GM13977 (cell line): ENCODE data around the gene ATG10.

Source experiments
- DNase-seq: peaks from one replicate; pipeline ENCODE4 v3.0.0; 2012; ENCODE audit warnings: low spot score
- CTCF ChIP-seq: IDR thresholded peaks from 2 replicates; pipeline ENCODE4 v1.5.1; 2012; ENCODE audit warnings: mild to moderate bottlenecking, control low read depth; ENCODE audit not compliant: insufficient read depth; ENCODE audit errors: extremely low read depth, missing control alignments
- in situ Hi-C: fragments of 300-500 bp; cut with MboI; formaldehyde crosslinking; loops from one replicate; pipeline ENCODE4 v1.12.0; 2022; ENCODE audit warnings: low sequenced_read_pairs, low pct_unique_long_range_greater_than_20kb, mixed read lengths, inconsistent platforms; ENCODE audit not compliant: unreplicated experiment

ATG10 gene

GRCh38 chr5:82174919-82175219 is 203.0 kb downstream of the ATG10 start:
- no peak for TF ChIP-seq CTCF
- no peak for DNase-seq
- in situ Hi-C loops: loop anchor here (25.0 kb wide), 1 partner anchor 663 kb away; no protein-coding TSS in a partner anchor

GRCh38 chr5:82176115-82176814 is 204.4 kb downstream of the ATG10 start:
- no peak for TF ChIP-seq CTCF
- no peak for DNase-seq
- in situ Hi-C loops: no loop called here

- in situ Hi-C loops: no loop called here
- TF ChIP-seq CTCF: no peak
- DNase-seq: no peak
Measured at GRCh38 chr5:82178378-82178777, 206.6 kb downstream of the ATG10 start.

- DNase-seq: no peak
- in situ Hi-C loops: no loop called here
- no peak for TF ChIP-seq CTCF
Measured at GRCh38 chr5:82182662-82183061, 210.8 kb downstream of the ATG10 start.

- no peak for TF ChIP-seq CTCF
- in situ Hi-C loops: no loop called here
- no peak for DNase-seq
Measured at GRCh38 chr5:82183828-82184227, 212.0 kb downstream of the ATG10 start.

- in situ Hi-C loops: no loop called here
- no peak for DNase-seq
- no peak for TF ChIP-seq CTCF
Measured at GRCh38 chr5:82185851-82186250, 214.0 kb downstream of the ATG10 start.
